ENCODE data around the gene CST9.
"Not testable (repeated sequence)": the region's sequence is repeated elsewhere in the genome, so short reads cannot be mapped to it uniquely, and the experiment has no call there.

CST9 gene

GRCh38 chr20:23585808-23586734, 19.6 kb downstream of the CST9 start:
- no peak for DNase-seq

DNA sequence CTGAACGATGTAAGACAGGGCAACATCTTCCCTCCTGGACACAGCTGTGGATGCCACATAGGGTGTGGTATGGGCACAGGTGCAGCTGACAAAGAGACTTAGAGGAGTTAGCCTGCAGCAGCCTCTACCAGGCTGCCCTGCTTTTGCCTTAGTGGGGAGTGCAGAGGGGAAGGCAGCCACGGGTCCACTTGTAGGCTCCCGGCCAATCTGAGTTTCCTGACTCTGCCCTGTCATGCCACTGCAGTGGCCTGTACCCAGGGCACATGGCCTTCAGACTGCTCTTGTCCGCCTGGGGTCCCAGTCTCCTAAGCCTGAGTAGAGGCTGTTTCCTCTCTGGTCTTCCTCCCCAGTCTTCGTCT, 20.3 kb downstream of the CST9 start:
- no peak for DNase-seq

DNA sequence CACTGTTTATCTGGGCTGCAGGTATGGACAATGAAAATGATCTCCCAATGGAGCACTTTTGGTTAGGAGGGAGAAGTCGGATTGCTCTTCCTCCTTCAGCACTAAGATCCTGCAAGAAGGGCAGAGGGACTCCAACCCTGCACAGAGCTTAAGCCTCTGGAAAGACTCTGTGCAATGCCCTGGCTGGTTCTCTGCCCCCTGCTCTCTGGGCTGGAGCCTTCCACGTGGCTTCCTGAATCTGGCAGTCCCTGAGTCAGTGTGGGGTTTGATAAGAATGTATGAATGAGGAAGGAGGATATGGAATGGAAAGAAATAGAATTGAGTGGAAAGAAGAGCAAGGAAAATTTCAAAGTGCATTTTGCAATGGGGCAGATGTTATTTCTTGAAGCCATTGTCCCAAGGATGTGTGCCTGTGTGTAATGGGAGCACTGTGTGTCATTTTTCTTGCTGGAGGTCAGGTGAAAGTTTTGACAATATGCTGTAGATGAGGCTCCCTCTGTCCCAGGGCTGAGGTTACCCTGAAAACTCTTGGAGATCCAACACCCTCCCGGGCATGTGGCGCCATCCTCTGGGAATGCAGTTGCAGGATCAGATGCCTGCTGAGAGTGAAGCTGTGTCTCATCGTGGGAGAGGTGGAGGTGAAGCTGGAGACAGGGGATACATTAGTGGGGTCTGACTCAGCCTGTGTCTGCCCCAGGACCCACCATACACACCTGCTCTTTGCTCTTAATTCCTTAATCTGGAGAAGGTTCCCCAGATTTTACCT, 21.1 kb downstream of the CST9 start:
- DNase-seq = no peak

DNA sequence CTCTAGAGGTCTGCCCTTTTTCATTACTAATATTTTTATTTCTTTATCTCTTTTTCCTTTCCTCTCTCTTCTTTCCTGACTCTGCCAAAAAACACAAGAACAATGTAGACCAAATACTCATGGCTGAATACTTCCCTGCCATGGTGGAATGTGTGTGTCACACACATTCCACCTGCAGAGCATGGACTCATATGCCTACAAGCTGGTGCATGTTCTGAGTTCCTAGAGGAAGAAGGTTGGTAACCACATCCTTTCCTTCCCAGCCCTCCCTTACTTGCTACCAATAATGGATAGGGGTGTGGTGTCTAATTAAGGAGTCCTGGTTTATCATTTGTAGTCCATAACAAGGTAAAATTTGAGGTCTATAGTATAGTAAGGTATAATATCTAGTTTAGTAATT, 22.2 kb downstream of the CST9 start:
- no peak for DNase-seq

DNA sequence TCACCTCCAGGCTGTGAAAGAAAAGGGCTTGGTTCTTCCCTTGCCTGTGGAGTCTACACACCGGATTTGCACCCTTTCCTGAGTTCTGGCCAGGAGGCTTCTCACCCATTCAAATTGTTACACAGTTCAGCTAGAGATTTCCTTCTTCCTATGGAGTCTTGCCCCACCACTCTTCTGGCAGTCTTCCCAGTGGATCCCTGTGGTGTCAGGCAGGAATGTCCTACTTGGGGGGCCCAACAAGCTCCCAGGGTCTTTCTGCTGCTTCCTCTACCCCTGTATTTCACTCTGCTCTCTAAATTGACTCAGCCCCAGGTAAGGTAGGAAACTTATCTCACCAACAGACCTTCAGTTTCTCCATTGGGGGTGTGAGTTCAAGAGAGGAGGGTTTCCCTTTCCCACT, 23.4 kb downstream of the CST9 start:
- DNase-seq = no peak

DNA sequence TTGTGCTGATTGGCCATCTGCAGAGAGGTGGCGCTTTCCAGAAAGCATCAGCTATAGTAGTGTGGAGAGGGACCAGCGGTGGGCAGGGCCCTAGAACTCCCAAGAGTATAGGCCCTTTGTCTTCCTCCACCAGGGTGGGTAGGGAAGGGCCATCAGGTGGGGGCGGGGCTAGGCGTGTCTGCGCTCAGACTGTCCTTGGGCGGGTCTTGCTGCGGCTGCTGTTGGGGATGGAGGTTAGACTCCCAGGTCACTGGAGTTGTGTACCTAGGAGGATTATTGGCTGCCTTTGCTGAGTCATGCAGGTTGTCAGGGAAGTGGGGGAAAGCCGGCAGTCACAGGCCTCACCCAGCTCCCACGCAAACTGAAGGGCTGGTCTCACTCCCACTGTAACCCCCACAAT, 23.9 kb downstream of the CST9 start:
- DNase-seq = not testable (repeated sequence)

GRCh38 chr20:23574977-23575376, 30.7 kb downstream of the CST9 start:
- DNase-seq = no peak

- no peak for DNase-seq
Observed at GRCh38 chr20:23570178-23570760, 35.4 kb downstream of the CST9 start.

DNA sequence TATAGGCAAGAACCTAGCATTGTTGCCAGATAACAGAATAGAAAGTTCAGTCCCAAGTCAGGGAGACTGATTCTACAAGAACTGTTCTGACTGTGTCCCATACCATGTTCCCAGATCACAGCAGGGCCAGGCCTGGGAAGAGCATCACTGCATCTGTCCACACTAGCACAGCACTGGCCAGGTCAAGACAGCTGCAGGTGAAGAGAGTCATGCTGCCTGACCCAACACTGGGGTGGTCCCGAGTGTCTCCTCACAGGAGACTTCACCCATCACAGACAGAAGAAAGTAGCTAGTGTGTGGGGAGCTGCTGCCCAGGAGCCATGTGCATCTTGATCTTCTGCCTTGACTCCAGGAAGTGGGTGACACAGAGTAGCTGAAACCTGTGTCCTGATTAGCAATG, 36.1 kb downstream of the CST9 start:
- DNase-seq = no peak

- no peak for DNase-seq
Observed at GRCh38 chr20:23568971-23569330, 36.8 kb downstream of the CST9 start.

DNA sequence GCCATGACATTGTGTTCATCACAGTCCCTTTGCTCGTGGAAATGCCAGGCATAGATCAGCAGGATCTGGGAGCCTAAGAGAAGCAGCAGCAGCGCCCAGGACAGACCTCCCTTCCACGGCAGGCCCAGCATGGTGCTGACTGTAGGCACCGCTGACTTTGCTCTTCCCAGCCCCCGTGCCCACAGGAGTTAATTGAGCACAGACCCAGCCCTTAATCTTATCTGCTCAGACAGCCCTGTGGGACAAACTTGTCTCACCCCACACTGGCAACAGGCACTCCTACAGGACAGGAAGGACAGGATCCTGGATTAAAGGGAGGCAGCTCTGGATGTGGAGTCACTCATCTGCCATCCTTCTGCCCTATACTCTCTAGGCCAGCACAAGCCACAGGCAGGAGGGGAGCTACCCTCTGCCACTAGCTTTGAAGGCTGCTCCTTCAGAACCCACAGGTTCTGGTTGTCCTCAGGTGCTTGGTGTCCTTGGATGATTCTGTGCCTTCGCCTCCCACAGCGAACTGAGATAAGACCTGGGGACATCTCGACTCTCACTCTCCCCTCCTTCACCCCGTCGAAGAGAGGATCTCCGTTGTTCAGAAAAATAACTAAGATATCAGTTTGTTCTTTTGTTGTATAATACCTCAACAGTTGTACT, 37.3 kb downstream of the CST9 start, which contains the start of gene CST9L:
TSS of gene CST9L (minus strand) at position 165 of the 651 bp plus-strand sequence. CDS start at position 131, 34 bp downstream.
- DNase-seq = no peak

DNA sequence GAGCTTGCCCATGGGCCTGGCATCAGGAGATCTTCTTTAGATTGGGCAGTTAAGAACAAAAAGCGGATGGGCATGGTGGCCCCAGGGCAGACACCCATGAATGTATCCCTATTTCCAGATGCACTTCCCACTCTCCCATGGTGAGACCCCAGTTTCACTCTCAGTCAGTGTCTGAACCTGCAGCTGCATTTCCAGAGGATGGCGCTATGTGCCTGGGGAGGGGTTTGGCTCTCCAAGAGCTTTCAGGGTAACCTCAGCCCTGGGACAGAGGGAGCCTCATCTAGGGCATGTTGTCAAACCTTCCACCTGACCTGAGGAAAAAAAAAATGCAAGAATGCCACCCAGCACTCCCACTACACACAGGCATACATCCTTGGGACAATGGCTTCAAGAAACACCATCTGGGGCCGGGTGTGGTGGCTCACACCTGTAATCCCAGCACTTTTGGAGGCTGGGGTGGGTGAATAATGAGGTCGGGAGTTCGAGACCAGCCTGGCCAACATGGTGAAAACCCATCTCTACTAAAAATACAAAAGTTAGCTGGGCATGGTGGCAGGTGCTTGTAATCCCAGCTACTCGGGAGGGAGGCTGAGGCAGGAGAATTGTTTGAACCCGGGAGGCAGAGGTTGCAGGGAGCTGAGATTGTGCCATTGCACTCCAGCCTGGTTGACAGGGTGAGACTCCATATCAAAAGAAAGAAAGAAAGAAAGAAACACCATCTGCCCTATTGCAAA, 39.4 kb downstream of the CST9 start:
- DNase-seq = no peak

GRCh38 chr20:23565503-23566045, 40.1 kb downstream of the CST9 start:
- DNase-seq = no peak

- DNase-seq = no peak
Observed at GRCh38 chr20:23564927-23565326, 40.8 kb downstream of the CST9 start.

- no peak for DNase-seq
Observed at GRCh38 chr20:23562721-23563342, 42.9 kb downstream of the CST9 start.

DNA sequence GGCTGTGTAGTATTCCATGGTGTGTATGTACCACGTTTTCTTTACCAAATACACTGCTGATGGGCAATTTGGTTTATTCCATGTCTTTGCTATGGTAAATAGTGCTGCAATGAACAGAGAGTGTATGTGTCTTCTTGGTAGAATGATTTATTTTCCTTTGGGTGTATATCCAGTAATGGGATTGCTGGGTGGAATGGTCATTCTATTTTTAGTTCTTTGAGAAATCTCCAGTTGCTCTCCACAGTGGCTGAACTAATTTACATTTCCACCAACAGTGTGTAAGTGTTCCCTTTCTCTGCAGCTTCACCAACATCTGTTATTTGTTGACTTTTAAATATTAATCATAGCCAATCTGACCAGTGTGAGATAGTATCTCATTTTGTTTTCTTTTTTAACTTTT, 51.3 kb downstream of the CST9 start:
- DNase-seq = no peak

Measured in activated effector memory CD4-positive, alpha-beta T cell treated with anti-CD3 and anti-CD28 coated beads, Interleukin-2, amount 50 U/mL, for 16 hours (primary cell).